Measurements from ENCODE around the gene CHCHD3.

CHCHD3 gene

DNA sequence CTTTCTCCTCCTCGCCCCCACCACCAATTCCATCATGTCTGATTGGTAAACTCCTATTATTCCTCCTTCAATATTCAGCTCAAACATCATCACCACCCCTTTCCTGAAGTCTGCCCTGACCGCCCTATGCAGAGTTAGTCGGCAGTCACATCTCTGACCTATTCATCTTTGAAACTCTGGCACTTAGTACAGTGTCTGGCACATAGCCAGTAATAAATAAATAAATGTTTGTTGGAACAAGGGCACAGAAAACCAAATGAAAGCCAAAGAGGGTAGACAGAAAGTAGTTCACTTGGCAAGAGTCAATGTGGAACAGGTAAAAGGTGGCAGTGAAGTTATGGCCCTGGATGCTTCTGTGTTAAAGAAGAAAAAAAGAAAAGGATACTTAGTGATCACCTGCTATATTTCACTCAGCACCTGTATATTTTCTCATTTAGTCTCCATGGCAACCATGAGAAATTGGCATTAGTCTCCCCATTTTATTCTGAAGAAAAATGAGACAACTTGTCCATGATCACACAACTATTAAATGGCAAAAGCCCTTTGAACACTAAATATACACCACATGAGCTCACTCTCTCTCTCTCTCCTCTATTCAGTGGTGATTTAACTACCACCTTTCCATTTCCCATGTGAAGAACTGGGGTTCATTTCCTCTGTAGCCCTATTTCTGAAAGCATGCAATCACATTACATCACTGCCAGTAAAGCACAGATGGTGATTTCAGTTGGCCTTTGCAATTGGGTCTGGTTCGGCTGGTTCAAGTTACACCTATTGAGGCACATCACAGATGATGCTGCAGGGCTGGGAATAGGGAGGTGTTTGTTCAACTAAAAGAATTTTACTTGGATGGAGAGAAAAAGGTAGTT, 25.3 kb downstream of the CHCHD3 start:
- Mint-ChIP-seq H3K27ac (no peak overlapping the region), H3K9me3 (no peaks in the 10 kb centered on the region), H3K27me3 (no peaks in the 10 kb centered on the region), H3K4me3 (no peak overlapping the region), H3K4me1 (peaks cover 41% of the 10 kb centered on the region)
- no peak for ATAC-seq
- no peak for DNase-seq

DNA sequence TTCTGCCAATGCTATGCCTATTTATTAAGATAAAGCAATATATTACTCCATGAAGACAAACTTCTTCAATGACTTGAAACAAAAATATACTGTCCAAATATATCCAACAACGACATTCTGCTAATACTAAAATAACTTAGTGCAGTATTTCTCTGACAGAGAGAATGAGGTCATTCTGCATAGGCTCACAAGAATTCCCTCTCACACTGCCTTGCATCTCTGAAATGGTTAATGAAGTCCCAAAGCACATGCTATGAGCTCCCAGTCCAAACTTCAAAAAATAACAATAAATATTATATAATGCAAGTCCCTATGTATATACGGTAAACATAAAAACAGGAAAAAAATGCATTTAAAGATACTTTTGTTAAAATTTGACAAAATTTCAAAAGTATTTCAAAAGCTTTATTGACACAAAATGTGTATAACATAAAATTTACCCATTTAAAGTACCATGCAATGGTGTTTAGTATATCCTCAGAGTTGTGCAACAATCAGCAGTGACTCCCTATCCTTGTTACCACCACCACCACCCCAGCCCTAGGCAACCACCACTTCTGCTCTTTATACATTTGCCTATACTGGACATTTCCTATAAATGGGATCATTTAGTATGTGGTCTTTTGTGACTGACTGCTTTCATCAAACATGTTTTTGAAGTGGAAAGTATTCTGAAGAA, 27.6 kb downstream of the CHCHD3 start:
- Mint-ChIP-seq H3K4me1 (peaks cover 27% of the 10 kb centered on the region), H3K4me3 (no peak overlapping the region), H3K27me3 (no peaks in the 10 kb centered on the region), H3K9me3 (no peaks in the 10 kb centered on the region), H3K27ac (no peak overlapping the region)
- DNase-seq: no peak
- ATAC-seq: no peak

DNA sequence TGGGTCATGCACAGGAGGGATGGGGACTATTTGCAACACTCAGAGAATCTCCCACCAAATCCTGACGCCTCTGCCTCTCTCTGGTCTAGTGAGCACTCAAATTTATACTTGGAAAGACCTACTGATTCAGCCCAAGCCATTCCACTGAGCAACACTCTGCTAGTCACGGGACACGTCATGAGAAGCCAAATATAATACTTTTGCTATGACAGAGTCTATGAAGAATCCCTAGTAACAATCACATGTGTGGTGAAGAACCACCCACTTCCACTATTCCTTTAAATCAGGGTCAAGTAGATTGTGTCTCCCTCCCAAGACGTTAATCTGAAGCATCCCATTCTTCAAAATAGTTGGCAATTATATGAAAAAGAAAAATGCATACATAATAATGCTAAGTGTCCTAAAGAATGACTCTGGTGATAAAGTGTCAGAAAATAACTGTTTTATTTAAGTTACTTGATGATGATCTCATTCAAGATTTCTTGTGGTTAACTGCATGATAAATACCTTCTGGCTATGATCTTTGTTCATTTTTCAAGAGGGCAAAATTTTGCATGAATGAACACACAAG, 28.5 kb downstream of the CHCHD3 start:
- Mint-ChIP-seq H3K4me1 (peaks cover 20% of the 10 kb centered on the region), H3K27ac (no peak overlapping the region), H3K4me3 (no peak overlapping the region), H3K9me3 (no peaks in the 10 kb centered on the region), H3K27me3 (no peaks in the 10 kb centered on the region)
- DNase-seq (no peak), ATAC-seq (no peak)

DNA sequence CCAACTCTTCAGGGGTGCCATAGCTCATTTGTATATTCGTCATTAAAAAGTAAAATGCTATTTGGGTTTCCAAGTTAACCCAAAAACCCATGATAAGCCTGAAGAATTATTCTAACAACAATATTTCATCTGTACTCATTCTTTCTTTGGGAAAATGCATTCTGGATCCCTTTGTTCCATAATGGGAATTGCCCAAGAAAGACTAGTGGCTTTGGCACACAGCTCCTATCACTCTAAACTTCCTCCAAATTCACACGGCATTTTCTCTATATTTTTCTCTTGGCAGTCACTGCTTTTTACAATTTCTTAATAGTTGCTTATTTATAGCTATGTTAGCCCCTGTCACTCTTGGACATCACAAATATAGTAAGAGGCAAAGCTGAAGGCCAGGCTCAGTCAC, 29.1 kb downstream of the CHCHD3 start:
- H3K9me3 Mint-ChIP-seq: no peaks in the 10 kb centered on the region

DNA sequence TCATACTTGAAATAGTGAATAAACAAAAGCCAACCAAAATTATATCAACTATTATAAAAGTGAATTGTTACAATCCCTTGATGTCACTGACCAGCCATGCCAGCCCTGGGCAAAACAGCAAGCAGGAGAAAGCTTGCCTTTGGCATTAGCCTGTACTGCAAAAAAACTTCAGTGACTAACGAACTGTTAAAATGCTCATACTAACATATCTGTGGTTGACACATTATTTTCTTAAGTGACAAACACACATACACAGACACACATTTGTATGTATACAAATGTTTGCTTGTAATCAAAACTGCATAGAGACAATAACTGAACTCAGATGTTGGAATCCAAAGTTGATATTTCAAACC, 29.5 kb downstream of the CHCHD3 start:
- H3K4me3 Mint-ChIP-seq: no peak overlapping the region
- H3K9me3 Mint-ChIP-seq: no peaks in the 10 kb centered on the region
- H3K4me1 Mint-ChIP-seq: peaks cover 20% of the 10 kb centered on the region
- no peak for ATAC-seq
- DNase-seq: no peak
- no peaks in the 10 kb centered on the region for H3K27me3 Mint-ChIP-seq
- H3K27ac Mint-ChIP-seq: no peak overlapping the region

More for the DNA sequence above, 29.1 kb downstream of the CHCHD3 start:
- Mint-ChIP-seq H3K27me3 (no peaks in the 10 kb centered on the region), H3K4me1 (peaks cover 20% of the 10 kb centered on the region), H3K4me3 (no peak overlapping the region), H3K27ac (no peak overlapping the region)
- DNase-seq: no peak
- no peak for ATAC-seq

DNA sequence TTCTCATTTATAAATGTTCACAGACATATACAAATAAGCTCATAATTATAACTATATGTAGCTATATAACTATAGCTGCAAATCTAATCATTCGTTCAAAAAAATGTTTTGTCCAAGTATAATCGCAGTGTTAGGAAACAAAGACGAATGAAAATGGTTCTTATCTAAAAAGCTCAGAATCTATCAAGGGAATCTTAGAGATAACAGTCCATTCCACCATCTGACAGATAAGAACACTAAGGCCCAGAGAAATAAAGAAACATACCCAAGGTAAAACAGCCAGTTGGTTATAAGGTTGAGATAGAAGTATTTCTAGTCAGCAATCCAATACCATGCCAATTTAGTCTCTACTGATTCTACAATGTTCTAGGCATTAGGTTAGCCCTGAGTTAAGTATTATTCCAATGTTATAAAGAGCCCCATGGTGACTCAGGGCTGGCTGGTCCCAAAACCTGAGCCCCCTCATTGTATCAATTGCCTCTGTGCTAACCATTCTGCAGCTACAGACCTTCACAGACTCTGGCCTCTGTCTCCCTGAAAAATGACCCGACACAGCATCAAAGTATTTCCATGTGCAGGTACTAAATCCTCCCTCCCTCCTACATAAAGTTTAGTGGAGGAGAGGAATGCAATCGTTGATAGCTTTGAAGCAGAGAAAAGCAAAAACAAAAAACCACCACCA, 30.0 kb downstream of the CHCHD3 start:
- no peaks in the 10 kb centered on the region for H3K9me3 Mint-ChIP-seq
- no peak overlapping the region for H3K4me3 Mint-ChIP-seq
- H3K4me1 Mint-ChIP-seq: peaks cover 17% of the 10 kb centered on the region
- no peaks in the 10 kb centered on the region for H3K27me3 Mint-ChIP-seq
- no peak overlapping the region for H3K27ac Mint-ChIP-seq
- ATAC-seq: no peak
- no peak for DNase-seq

DNA sequence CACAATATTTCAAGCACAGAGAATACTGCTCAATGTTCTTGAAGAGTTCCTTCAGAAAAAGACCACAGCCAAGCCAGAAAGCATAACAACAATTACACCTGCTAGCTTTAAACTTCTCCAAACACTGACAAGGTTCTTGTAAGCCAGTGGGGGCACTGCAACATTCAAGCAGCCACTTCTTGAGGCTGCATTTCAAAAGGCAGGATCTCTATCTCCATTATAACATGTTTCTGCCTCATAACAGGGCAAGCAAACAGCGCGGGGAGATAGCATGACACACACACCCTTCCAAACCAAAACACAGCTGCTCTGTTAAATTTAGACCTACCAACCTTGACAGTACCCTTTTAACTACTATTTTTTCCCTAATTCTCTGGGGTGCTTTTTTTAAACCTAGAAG, 30.8 kb downstream of the CHCHD3 start:
- Mint-ChIP-seq H3K4me3 (no peak overlapping the region), H3K9me3 (no peaks in the 10 kb centered on the region), H3K27me3 (no peaks in the 10 kb centered on the region), H3K27ac (peak overlapping the region in 1 of 2 donors; percentile 35), H3K4me1 (peaks cover 16% of the 10 kb centered on the region)
- ATAC-seq (no peak), DNase-seq (no peak)

DNA sequence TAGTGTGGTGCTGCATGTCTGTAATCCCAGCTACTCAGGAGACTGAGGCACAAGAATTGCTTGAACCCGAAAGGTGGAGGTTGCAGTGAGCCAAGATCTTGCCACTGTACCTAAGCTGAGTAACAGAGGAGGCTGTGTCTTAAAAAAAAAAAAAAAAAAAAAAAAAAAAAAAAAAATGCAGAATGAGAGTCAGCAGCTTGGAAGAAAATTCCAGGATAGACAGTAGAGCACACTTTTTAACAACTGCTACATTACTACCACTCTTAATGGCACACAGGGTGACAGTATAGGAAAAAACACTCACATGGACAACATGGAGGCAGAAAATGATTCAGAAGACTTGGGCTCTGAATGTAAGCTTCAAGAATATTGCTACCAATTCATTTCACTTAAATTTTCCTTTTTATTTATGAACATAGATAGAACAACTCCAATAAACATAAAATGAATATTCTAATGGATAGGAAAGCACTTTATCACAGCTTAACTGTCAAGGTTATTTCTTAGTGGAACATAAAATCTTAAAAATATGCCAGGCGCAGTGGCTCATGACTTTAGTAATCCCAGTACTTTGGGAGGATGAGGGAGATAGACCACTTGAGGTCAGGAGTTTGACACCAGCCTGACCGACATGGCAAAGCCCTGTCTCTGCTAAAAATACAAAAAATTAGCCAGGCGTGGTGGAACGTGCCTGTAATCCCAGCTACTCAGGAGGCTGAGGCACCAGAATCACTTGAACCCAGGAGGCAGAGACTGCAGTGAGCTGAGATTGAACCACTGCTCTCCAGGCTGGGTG, 31.5 kb downstream of the CHCHD3 start:
- ATAC-seq (no peak), DNase-seq (no peak)
- no peaks in the 10 kb centered on the region for H3K9me3 Mint-ChIP-seq
- H3K27ac Mint-ChIP-seq: no peak overlapping the region
- no peak overlapping the region for H3K4me3 Mint-ChIP-seq
- no peaks in the 10 kb centered on the region for H3K27me3 Mint-ChIP-seq
- peaks cover 16% of the 10 kb centered on the region for H3K4me1 Mint-ChIP-seq

DNA sequence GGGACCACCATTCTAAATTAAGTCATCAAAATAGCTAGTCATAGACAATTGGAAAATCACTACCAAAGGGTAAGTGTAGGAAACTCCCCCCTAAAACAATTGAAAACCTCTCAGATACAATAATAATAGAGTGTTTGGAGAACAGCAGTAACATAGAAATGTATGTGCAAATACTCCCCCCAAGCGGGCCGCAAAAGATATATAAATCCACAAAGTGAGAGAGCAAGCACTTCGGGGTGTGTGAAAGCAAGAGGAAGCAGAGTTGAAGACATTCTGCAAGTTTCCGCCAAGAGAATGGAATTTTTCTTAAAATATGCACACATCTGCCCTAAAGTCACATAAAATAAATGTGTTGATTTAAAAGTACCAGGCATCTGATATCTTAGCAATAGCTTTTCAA, 33.3 kb downstream of the CHCHD3 start:
- no peaks in the 10 kb centered on the region for H3K9me3 Mint-ChIP-seq

DNA sequence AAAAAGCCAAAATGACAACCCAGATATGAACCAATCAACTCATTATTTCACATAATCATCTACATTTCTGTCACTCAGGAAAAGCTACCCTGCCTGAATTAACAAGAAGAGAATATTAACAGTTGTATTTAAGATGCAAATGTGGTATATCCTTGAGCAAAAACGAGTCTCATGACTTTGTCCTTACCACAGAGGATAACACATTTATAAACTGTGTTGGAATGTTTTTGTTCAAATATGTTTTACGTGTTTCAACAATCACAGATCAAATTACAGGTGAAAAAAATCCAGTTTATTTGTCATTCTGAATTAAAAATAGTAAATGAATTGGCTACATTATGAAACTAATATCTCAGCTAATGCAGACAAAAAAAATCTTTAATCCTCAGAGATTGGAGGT, 34.6 kb downstream of the CHCHD3 start:
- DNase-seq: no peak
- H3K4me1 Mint-ChIP-seq: peaks cover 4% of the 10 kb centered on the region
- ATAC-seq: no peak
- H3K9me3 Mint-ChIP-seq: no peaks in the 10 kb centered on the region
- H3K4me3 Mint-ChIP-seq: no peak overlapping the region
- no peak overlapping the region for H3K27ac Mint-ChIP-seq
- H3K27me3 Mint-ChIP-seq: no peaks in the 10 kb centered on the region

More for the DNA sequence above, 33.3 kb downstream of the CHCHD3 start:
- no peak for ATAC-seq
- no peak overlapping the region for H3K27ac Mint-ChIP-seq
- H3K27me3 Mint-ChIP-seq: no peaks in the 10 kb centered on the region
- H3K4me3 Mint-ChIP-seq: no peak overlapping the region
- no peak for DNase-seq
- H3K4me1 Mint-ChIP-seq: peaks cover 14% of the 10 kb centered on the region

DNA sequence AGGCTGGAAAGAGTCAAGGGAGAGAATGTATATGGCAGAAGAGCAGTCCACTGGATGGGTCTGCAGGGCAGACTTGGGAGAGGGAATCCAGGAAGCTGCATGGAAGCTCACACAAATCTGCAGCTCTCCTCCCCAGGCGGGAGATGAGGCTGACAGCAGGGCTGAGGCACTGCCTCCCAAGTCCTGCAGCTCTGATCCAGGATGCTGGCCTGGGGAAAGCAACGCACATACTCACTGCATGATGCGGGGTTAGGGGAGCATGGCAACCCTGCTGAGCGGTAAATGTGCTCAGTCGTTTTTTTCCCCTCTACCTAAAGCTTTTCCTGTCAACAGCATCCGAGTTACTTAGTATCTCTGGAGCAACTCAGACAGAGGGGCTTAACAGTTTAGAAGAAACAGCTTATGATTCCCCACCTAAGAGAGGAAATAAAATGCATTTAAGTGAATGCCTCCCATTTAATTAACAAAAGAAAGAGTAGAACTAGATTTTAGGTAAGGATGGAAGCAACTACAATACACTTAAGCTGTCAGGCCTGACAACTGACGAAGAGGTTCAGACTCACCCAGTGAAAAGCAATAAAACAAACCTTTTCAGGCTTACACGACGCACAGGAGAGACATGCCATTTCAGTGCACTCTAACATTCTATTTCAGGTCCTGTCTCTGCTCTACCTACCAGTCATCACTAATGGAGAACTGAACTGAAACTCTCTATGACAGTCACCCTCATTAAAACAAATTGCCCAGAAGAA, 37.0 kb downstream of the CHCHD3 start:
- no peak overlapping the region for H3K27ac Mint-ChIP-seq
- no peak for ATAC-seq

DNA sequence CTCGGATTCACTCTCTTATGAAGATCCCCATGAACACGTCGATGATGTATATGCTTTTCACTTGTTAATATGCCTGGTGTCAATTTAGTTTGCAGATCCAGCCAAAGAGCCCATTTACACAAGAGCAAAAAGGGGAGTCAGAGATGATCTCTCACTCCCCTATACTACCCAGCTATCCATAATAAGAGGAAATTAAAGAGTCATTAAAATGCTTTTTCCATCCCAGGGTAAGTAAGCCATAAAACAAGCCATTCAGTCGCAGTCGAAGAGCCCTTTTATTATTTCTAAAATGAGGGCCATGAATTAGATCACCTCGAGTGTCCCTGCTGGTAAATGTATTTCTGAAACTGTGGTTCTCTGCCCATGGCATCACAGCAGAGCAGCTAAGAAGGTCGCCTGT, 41.2 kb downstream of the CHCHD3 start:
- no peak overlapping the region for H3K27ac Mint-ChIP-seq

More for the DNA sequence above, 37.0 kb downstream of the CHCHD3 start:
- H3K4me3 Mint-ChIP-seq: no peak overlapping the region
- H3K4me1 Mint-ChIP-seq: no peaks in the 10 kb centered on the region
- no peaks in the 10 kb centered on the region for H3K27me3 Mint-ChIP-seq
- DNase-seq: no peak
- H3K9me3 Mint-ChIP-seq: no peaks in the 10 kb centered on the region

DNA sequence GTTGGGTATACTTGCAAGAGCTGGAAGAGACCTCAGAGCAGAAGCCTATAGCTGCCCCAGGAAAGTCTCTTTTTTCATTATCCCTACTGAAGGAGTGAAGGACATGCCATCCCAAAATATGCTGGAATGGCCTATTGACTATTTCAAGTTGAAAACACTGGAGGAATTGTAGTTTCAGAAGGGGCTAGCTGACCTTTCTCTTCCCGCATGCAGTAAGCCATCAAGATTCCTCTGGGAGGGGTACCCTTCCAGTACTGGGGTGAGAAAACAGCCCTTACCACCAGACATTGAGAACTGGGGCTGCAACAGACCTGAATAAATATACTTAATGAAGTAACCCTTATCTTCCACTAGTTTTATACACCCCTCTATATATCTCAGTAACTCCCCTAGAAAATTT, 41.7 kb downstream of the CHCHD3 start:
- H3K9me3 Mint-ChIP-seq: peaks cover 2 to 6% of the 10 kb centered on the region in 2 donors
- H3K27ac Mint-ChIP-seq: no peak overlapping the region
- peaks cover 9% of the 10 kb centered on the region for H3K4me1 Mint-ChIP-seq
- ATAC-seq (no peak), DNase-seq (no peak)
- H3K4me3 Mint-ChIP-seq: no peak overlapping the region
- no peaks in the 10 kb centered on the region for H3K27me3 Mint-ChIP-seq

More for the DNA sequence above, 41.2 kb downstream of the CHCHD3 start:
- no peak for DNase-seq
- no peaks in the 10 kb centered on the region for H3K27me3 Mint-ChIP-seq
- no peak for ATAC-seq
- H3K4me1 Mint-ChIP-seq: peaks cover 4% of the 10 kb centered on the region
- H3K4me3 Mint-ChIP-seq: no peak overlapping the region
- H3K9me3 Mint-ChIP-seq: peaks cover 0 to under 1% of the 10 kb centered on the region in 2 donors

DNA sequence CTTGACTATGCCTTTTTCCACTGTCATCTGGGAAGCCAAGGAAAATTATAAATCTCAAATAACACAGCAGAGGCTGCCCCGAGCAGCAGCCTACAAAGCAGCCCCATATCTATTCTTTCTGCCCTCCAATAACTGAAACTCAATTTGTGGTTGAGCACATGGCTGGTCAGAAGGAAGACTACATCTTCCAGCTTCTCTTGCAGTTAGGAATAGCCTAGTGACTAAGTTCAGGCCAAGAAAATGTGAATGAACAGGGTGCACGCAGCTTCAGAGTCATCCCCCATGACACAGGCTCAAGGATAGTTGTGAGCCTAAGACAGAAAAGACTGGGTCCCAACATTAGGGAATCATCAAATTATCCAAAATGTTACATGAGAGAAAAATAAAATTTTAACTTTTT, 42.3 kb downstream of the CHCHD3 start:
- H3K9me3 Mint-ChIP-seq: peaks cover 4 to 10% of the 10 kb centered on the region in 2 donors
- no peak overlapping the region for H3K4me3 Mint-ChIP-seq
- no peak overlapping the region for H3K27ac Mint-ChIP-seq
- no peak for DNase-seq
- H3K4me1 Mint-ChIP-seq: peaks cover 14% of the 10 kb centered on the region
- no peaks in the 10 kb centered on the region for H3K27me3 Mint-ChIP-seq
- ATAC-seq: no peak

Measured in stimulated activated naive CD8-positive, alpha-beta T cell treated with anti-CD3 and anti-CD28 coated beads, Interleukin-15, amount 100 ng/mL, for 72 hours (primary cell).